HG03039 (cell line): ENCODE measurements around the gene VWA5B1.
"Not testable (repeated sequence)": the region's sequence is repeated elsewhere in the genome, so short reads cannot be mapped to it uniquely, and the experiment has no call there.

Experiments used
- ATAC-seq: cut with Tn5 transposase; IDR thresholded peaks from one replicate; pipeline ENCODE4 v1.9.1; 2021; ENCODE audit warnings: mild to moderate bottlenecking, moderate library complexity; ENCODE audit not compliant: unreplicated experiment

Gene VWA5B1

GRCh38 chr1:20278692-20279130 is 12.0 kb upstream of the VWA5B1 start:
- no peak for ATAC-seq

GRCh38 chr1:20279509-20279908 is 11.2 kb upstream of the VWA5B1 start:
- ATAC-seq = no peak

GRCh38 chr1:20280341-20280740 is 10.3 kb upstream of the VWA5B1 start:
- ATAC-seq = no peak

GRCh38 chr1:20280906-20281305 is 9.8 kb upstream of the VWA5B1 start:
- no peak for ATAC-seq

- no peak for ATAC-seq
These were observed 8.9 kb upstream of the VWA5B1 start for GRCh38 chr1:20281801-20282200.

DNA sequence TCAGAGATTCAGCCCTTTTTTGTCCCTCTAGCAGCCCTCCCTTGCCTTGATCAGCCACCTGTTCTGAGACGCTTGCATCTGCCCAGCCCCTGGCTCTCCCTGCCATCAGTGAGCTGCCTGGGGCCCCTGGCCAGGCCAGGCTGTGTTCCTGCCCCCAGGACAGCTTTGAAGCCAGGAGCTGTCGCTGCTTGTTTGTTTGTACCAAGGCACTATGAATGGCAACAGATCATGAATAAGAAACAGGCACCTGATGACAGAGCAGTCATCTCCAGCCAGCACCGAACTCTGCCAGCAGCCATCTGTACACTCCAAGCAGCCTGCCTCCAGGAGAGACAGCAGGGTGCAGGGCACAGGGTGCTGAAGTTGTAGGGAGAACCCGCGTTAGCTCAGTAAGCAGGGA is 8.1 kb upstream of the VWA5B1 start:
- ATAC-seq = no peak

GRCh38 chr1:20284046-20284445 is 6.6 kb upstream of the VWA5B1 start:
- ATAC-seq = no peak

DNA sequence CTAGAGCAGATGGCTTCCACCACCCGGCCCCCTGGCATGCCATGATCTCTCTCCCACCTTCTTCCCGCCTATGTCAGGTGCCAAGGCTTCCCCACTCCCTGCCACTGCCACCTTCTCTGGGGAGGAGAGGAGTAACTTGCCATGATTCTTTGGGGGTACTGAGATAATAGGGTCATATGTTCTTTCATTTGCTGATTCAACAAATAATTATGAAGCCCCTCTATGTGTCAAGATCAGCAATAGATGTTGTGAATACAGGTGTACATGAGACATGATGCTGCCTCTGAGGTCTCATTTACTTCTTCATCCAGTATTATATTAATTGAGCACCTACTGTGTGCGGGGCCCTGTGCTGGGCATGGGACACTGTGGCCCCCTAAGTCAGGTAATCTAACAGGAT is 6.0 kb upstream of the VWA5B1 start:
- ATAC-seq = no peak

DNA sequence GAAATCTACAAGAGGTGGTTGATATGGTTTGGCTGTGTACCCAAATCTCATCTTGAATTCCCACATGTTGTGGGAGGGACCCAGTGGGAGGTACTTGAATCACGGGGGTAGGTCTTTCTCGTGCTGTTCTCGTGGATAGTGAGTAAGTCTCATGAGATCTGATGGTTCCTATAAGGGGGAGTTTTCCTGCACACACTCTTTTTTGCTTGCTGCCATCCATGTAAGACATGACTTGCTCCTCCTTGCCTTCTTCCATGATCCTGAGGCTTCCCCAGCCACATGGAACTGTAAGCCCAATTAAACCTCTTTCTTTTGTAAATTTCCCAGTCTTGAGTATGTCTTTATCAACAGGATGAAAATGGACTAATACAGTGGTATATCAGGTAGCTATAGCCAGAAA is 5.2 kb upstream of the VWA5B1 start:
- ATAC-seq = no peak

- ATAC-seq = not testable (repeated sequence)
These were observed 3.0 kb upstream of the VWA5B1 start for GRCh38 chr1:20287696-20288095.

DNA sequence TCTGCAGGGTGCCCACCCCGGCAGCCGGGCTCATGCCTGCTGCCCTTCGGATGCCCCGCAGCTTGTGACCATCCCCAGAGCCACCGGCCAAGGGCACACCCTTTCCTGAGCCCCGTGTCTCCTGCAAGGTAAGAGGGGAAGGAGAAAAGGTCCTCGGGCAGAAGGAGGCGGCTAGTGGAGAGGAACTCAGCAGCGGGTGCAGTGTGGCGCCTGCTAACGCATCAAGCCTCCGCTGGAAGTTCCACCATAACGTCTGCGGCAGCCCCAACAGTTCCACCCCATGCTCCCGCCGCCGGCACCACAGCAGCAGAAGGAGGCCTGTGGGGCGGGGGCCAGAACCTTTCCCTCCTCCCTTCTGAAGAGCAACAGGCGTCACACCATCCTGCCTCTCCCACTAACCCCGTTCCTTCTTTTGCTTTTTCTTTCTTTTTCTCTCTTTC is 990 bp downstream of the VWA5B1 start:
- no peak for ATAC-seq

DNA sequence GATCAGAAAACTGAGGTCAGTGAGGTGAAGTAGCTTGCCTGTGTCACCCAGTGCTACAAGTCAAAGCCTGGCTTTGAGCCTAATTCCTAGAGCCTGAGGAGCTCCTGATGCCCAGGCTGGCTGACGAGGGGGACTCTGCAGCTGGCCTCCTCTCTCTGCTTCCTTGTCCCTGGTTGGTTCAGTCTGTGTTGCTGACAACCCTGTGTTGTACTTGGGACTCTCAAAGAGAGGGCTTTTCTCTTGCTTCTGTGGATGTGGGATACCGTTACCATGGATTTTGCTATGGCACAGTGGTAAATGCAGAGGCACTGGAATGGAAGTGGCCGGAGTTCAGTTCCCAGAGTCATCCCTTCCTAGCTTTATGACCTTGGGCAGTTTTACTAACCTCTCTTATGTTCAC is 8.0 kb downstream of the VWA5B1 start:
- ATAC-seq = no peak

DNA sequence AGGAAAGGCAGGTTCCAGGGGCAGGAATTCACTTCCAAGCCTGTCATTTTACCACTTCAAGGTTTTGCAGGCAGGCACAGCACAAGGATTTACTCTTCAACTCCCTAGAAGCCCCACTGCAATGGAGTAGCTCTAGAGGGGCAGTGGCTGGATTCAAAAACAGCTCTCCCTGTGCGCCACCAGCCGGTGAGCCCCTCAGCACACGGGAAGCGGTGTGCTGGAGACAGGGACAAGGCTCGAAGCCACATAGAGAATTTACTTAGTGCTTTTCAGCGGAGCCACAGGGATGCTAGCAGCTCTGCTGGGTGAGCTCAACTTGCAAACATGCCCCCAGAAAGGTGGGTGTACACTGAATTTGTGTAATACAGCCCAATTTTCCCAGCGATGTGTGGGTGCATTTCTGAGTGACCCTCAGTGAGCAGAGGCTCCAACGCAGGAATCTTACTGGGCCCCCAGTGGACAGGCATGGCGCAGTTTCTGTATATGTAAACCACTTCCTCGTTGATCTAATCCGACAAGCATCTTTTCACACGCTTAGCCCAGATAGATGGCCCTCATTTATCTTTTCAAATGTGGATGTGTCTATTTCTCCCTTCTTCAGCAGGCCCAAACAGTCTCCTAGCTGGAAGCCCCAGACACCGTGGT is 10.9 kb downstream of the VWA5B1 start:
- ATAC-seq = no peak

DNA sequence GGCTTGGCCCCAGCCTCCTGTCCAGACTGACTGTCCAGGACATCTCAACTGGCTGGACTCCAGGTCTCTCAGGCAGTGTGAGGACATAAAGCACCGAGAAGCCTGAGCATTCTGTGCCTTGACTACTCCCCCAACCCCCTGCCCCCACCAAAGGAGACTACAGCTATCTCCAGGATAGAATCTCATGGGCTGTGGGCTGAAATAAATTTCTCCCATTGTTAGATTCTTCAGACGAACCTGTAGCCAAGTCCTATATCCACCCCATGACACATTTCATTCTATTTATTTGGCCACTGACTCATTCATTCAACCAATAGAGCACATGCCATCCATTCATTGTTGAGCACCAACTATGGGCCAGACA is 11.4 kb downstream of the VWA5B1 start:
- ATAC-seq = no peak

DNA sequence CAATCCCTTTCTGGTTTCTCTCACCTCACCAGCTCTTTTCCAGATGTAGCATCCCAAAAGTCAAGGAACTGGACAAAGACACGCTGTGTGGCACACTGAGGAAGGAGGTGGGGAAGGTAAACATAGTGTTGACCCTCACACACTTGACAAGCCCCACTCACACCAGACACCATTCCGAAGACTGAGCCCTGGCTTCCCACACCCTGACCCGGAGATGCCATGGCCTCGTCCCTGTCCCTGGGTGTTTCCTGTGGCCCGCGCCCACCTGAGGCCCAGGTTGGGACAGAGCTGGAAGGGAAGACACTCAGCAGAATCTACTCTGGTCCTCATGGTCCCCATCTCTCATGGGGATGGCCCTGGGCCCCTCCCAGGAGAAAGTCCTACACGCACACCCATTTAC is 16.4 kb downstream of the VWA5B1 start:
- no peak for ATAC-seq

DNA sequence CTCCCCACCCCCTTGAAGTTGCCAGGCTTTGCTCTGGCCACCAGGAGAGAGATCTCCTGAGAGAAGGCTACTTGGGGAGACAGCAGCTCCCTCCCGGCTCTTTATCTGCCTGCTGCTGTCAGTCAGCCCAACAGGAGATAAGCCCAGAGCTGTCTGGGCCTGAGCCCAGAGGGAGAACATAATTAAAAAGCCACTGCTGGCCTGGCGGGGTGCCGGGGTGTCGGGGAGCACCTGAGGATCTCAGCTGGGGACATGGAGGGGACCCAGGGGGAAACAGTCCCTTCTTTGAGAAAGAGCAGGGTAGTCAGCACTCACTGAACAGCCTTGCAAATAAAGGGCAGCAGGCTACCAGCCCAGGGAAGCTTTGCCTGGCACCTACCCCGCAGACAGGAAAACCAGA is 17.9 kb downstream of the VWA5B1 start:
- no peak for ATAC-seq

DNA sequence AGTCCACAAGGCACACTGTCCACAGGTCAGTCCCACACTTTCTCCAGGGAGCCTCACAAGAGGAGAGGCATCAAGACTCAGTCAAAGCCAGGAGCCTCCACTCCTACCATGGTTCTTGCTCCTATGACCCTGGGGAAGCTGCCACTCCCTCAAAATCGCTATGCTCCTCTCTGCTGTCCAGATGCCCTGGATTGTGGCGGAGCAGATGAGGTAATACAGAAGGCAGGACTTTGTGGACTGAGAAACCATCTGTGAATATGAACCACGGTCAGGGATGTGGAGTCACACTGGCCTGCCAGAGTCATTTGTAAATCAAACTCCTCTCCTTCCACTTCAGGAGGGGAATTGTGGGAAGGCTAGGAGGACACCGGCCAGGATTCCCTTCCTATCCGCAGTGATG is 20.6 kb downstream of the VWA5B1 start:
- no peak for ATAC-seq

- ATAC-seq = no peak
These were observed 21.6 kb downstream of the VWA5B1 start for GRCh38 chr1:20312310-20312709.

- ATAC-seq = no peak
These were observed 22.1 kb downstream of the VWA5B1 start for GRCh38 chr1:20312818-20313217.

- no peak for ATAC-seq
These were observed 26.8 kb downstream of the VWA5B1 start for GRCh38 chr1:20317471-20317870.

DNA sequence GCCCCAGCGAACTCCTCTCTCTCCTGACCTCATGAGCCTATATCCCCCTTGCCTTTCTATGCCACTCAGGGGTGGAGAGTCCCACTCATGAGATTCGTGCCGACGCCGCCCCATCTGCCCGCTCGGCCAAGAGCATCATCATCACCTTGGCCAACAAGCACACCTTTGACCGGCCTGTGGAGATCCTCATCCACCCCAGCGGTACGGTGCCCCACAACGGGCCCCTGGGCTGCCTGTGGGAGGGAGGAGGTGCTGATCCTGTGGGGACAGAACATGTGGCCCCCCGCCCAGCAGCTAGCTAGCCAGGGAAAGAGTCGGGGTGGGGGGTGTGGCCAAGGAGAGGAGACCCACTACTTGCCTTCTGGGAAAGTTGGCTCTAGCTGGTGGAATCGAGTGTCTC is 27.8 kb downstream of the VWA5B1 start:
- no peak for ATAC-seq

DNA sequence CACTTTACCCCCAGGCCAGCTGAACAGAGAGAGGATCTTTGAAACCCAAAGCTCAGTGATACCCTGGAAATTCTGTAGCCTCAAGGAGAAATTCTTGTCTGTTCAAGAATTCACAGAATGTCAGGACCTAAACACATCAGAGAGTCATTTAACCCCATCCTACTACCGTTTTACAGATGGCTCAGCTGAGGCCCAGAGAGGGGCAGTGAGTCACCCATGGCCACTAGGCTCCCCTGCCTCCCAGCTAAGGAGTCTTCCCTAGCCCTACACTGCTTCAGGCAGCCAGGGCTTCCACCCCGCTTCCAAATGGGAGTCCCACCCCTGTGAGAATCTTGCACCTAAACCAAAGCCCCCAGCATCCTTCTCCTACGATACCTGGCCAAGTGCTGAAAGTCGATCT is 28.3 kb downstream of the VWA5B1 start:
- ATAC-seq = no peak

DNA sequence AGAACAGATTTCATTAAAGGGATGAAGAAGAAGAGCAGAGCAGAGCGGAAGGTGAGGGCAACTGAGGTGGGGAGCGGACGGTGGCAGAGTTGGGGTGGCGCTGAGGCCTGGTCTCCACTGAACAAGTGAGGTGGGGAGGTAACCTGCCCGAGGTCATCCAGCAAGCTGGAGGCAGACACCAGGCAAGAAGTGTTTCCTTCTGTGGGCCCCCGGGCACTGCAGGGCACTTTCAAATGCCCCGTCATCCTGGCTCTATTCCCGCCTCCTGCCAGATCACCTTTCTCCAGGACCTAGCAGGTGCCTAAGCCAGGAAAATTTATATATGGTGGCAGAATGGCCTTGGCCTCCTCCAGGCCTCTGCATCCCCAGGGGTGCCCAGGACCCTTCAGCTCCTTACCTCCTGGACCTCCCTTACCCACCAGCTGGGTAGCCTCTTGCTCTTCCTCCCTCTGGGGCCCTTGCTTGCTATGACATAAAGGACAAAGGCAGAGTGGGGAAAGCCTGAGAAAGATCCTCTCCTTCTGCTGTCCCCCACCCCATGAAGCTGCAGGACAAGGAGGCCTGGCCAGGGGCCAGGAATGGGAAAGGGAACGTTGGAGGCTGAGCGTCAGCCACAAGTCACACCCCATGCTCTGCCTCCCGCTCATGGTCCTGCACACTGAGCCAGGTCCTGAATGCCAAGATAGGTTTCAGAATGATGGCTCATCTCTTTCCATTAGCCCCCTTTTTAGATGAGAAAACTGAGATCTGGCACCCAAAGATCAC is 29.0 kb downstream of the VWA5B1 start:
- ATAC-seq = no peak
